ENCODE results near the gene RASGRP3. TPM values are rescaled to one million over a fixed set of nuclear protein-coding genes. Genes with fewer than 3 reads are reported as not detected.

RASGRP3 gene
- total RNA-seq, 1 donor from 2014 or later = 7.4 TPM

- no peak for DNase-seq (ENCODE audit: low spot score)
Measured at GRCh38 chr2:33492399-33493134, 16.1 kb downstream of the RASGRP3 start.

GRCh38 chr2:33494155-33494779 is 17.8 kb downstream of the RASGRP3 start:
- DNase-seq (ENCODE audit: low spot score) = no peak

- DNase-seq (ENCODE audit: low spot score) = no peak
Measured at GRCh38 chr2:33494877-33495641, 18.6 kb downstream of the RASGRP3 start.

GRCh38 chr2:33495683-33496082 is 19.2 kb downstream of the RASGRP3 start:
- no peak for DNase-seq (ENCODE audit: low spot score)

GRCh38 chr2:33496150-33496549 is 19.7 kb downstream of the RASGRP3 start:
- no peak for DNase-seq (ENCODE audit: low spot score)

GRCh38 chr2:33496726-33497125 is 20.3 kb downstream of the RASGRP3 start:
- DNase-seq (ENCODE audit: low spot score) = no peak

- DNase-seq (ENCODE audit: low spot score) = no peak
Measured at GRCh38 chr2:33497221-33497650, 20.8 kb downstream of the RASGRP3 start.

GRCh38 chr2:33498291-33498956 is 22.0 kb downstream of the RASGRP3 start:
- DNase-seq (ENCODE audit: low spot score) = no peak

- DNase-seq (ENCODE audit: low spot score) = no peak
Measured at GRCh38 chr2:33500177-33500576, 23.7 kb downstream of the RASGRP3 start.

GRCh38 chr2:33502025-33502424 is 25.6 kb downstream of the RASGRP3 start:
- DNase-seq (ENCODE audit: low spot score) = no peak

- DNase-seq (ENCODE audit: low spot score) = no peak
Measured at GRCh38 chr2:33503002-33503401, 26.6 kb downstream of the RASGRP3 start.

- no peak for DNase-seq (ENCODE audit: low spot score)
Measured at GRCh38 chr2:33505966-33506365, 29.5 kb downstream of the RASGRP3 start.

GRCh38 chr2:33509908-33510585 is 33.6 kb downstream of the RASGRP3 start:
- no peak for DNase-seq (ENCODE audit: low spot score)

- no peak for DNase-seq (ENCODE audit: low spot score)
Measured at GRCh38 chr2:33510586-33510968, 34.1 kb downstream of the RASGRP3 start.

GRCh38 chr2:33511141-33511540 is 34.7 kb downstream of the RASGRP3 start:
- DNase-seq (ENCODE audit: low spot score) = no peak

- no peak for DNase-seq (ENCODE audit: low spot score)
Measured at GRCh38 chr2:33512112-33512511, 35.7 kb downstream of the RASGRP3 start.

- DNase-seq (ENCODE audit: low spot score) = no peak
Measured at GRCh38 chr2:33513480-33513879, 37.0 kb downstream of the RASGRP3 start.

- DNase-seq (ENCODE audit: low spot score) = no peak
Measured at GRCh38 chr2:33516456-33516995, 40.1 kb downstream of the RASGRP3 start.

GRCh38 chr2:33518200-33518599 is 41.8 kb downstream of the RASGRP3 start:
- DNase-seq (ENCODE audit: low spot score) = no peak

GRCh38 chr2:33518929-33519328 is 42.5 kb downstream of the RASGRP3 start:
- no peak for DNase-seq (ENCODE audit: low spot score)

- no peak for DNase-seq (ENCODE audit: low spot score)
Measured at GRCh38 chr2:33521791-33522281, 45.4 kb downstream of the RASGRP3 start.
